HepG2 (cell line): ENCODE measurements around the gene ONECUT3.

Experiments
- EZH2 ChIP-seq: conservative IDR thresholded peaks from 2 replicates; pipeline ENCODE4 v1.6.1; 2012; ENCODE audit warnings: mild to moderate bottlenecking, low read depth, low read length, moderate library complexity
- NFE2L1 ChIP-seq: sonication (generic); formaldehyde crosslinking; IDR thresholded peaks from 2 replicates; pipeline ENCODE4 v1.4.0; 2020; ENCODE audit warnings: missing genetic modification reagents, mild to moderate bottlenecking, borderline replicate concordance

DNA sequence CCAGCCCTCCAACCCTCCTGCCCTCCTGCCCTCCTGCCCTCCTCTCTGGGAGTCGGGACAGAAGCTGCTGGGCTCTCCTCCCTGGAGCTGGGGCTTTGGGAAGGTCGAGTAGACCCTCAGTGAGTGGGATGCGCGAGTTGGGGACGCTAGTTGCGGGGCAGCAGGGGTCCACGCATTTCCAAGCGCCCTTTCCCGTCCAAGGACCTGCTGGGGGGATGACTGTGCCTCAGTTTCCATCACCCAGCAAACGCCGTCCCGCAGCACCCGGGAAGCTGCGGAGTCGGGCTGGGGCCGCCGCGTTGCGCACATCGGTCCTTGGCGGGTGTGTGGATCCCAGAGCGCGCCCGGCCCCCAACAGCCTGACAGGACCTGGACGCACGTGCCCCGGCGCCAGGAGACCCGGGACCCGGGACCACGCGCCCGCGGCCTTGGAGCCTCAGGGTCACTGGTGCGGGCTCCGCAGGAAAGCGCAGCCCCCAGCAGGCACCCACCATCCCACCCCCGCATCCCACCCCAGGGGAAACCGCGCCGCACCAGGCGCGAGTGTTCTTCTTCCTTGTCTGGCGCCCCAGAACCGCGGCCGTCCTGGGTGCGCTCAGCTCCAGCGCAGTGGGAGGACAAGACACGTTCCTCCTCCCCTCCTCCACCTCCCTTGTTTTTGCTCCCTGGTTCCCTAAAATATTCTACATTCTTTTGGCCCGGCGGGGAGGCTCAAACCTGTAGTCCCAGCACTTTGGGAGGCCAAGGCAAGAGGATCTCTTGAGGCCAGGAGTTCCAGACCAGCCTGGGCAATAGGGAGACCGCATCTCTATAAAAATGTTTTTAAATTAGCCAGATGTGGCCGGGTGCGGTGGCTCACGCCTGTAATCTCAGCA, 9.2 kb downstream of the ONECUT3 start:
- TF ChIP-seq EZH2 (no peak), NFE2L1 (CRISPR knock-in tag) (no peak)
